Suprapubic skin (tissue), 4 donors: ENCODE results near the gene CRHR2. TPM values are rescaled to one million over a fixed set of nuclear protein-coding genes. Genes with fewer than 3 reads are reported as not detected.

Experiments used
- DNase-seq, 2 donors: peaks; one replicate each; pipeline ENCODE4 v3.0.0-alpha.2; 2019; ENCODE audit warnings: low spot score in 2 of 2
- H3K27ac ChIP-seq: fragments of 200-600 bp; sonication (generic); one replicate; pipeline ENCODE4 v1.5.1; 2019
- H3K27me3 ChIP-seq: fragments of 200-600 bp; sonication (generic); one replicate; pipeline ENCODE4 v1.5.1; 2019
- H3K36me3 ChIP-seq: fragments of 200-600 bp; sonication (generic); one replicate; pipeline ENCODE4 v1.5.1; 2019
- H3K4me1 ChIP-seq: fragments of 200-600 bp; sonication (generic); one replicate; pipeline ENCODE4 v1.5.1; 2019
- H3K4me3 ChIP-seq: fragments of 200-600 bp; sonication (generic); one replicate; pipeline ENCODE4 v1.5.1; 2019; ENCODE audit warnings: mild to moderate bottlenecking
- H3K9me3 ChIP-seq: fragments of 200-600 bp; sonication (generic); one replicate; pipeline ENCODE4 v1.5.1; 2019
- CTCF ChIP-seq, 2 donors: fragments of 200-600 bp in 1 of 2; fragments of 450-650 bp in 1 of 2; sonication (generic) in 1 of 2; IDR thresholded peaks; one replicate each; pipeline ENCODE4 v1.5.1; 2016 to 2019; ENCODE audit warnings: antibody characterized with exemption in 2 of 2, mild to moderate bottlenecking in 1 of 2, moderate library complexity in 1 of 2
- EP300 ChIP-seq: sonication (generic); formaldehyde crosslinking; IDR thresholded peaks from one replicate; pipeline ENCODE4 v1.6.1; 2017; ENCODE audit warnings: antibody characterized with exemption
- POLR2A ChIP-seq, 2 donors: fragments of 450-650 bp; IDR thresholded peaks; one replicate each; pipeline ENCODE4 v1.6.1; 2017; ENCODE audit warnings: antibody characterized with exemption in 2 of 2, mild to moderate bottlenecking in 2 of 2, moderate library complexity in 2 of 2
- POLR2AphosphoS5 ChIP-seq, 3 donors: sonication (generic); formaldehyde crosslinking; IDR thresholded peaks; one replicate each; pipeline ENCODE4 v1.6.1; 2017; ENCODE audit warnings: antibody characterized with exemption in 3 of 3
- WGBS: methylation state at CpG from one replicate; pipeline ENCODE4 v1.1.5; 2018; 5-methylcytosine and 5-hydroxymethylcytosine counted together
- total RNA-seq, 4 donors: library from RNA; depleted of rRNA; stranded (reverse); fragments of >200 nt; gene quantifications; one replicate each; pipeline ENCODE4 v1.1.0, GENCODE V29; 2016

CRHR2 gene
- total RNA-seq, 4 donors from 2014 or later: 0.55 TPM; not detected in 3

- H3K4me1 ChIP-seq: no peaks in the 10 kb centered on the region
- no peak overlapping the region for H3K27ac ChIP-seq
- WGBS: 33% methylated on average over 1 of the region's 1 CpG
- H3K4me3 ChIP-seq: no peak overlapping the region
- no peaks in the 10 kb centered on the region for H3K9me3 ChIP-seq
- DNase-seq: no peak
- peaks cover 37% of the 10 kb centered on the region for H3K27me3 ChIP-seq
- TF ChIP-seq CTCF (IDR thresholded peaks at IDR 0.05): no peak
- no peaks in the 10 kb centered on the region for H3K36me3 ChIP-seq
Measured at GRCh38 chr7:30674420-30674819, 7.8 kb downstream of the CRHR2 start.

- Histone ChIP-seq H3K27ac (no peak overlapping the region), H3K4me1 (no peaks in the 10 kb centered on the region), H3K27me3 (peaks cover 15% of the 10 kb centered on the region), H3K4me3 (no peak overlapping the region), H3K36me3 (no peaks in the 10 kb centered on the region), H3K9me3 (no peaks in the 10 kb centered on the region)
- no peak for DNase-seq
- WGBS: 5% methylated on average over 6 of the region's 6 CpGs
- TF ChIP-seq POLR2AphosphoS5 (IDR thresholded peaks at IDR 0.05): no peak
- no peak for TF ChIP-seq EP300
- no peak for TF ChIP-seq CTCF (IDR thresholded peaks at IDR 0.05)
- TF ChIP-seq POLR2A (IDR thresholded peaks at IDR 0.05): no peak
Measured at GRCh38 chr7:30671793-30672465, 10.3 kb downstream of the CRHR2 start.

- no peak for TF ChIP-seq POLR2A (IDR thresholded peaks at IDR 0.05)
- TF ChIP-seq POLR2AphosphoS5 (IDR thresholded peaks at IDR 0.05): no peak
- no peak for TF ChIP-seq EP300
- TF ChIP-seq CTCF (IDR thresholded peaks at IDR 0.05): no peak
- DNase-seq: no peak
- Histone ChIP-seq H3K9me3 (no peaks in the 10 kb centered on the region), H3K27me3 (peaks cover 6% of the 10 kb centered on the region), H3K4me1 (no peaks in the 10 kb centered on the region), H3K27ac (no peak overlapping the region), H3K4me3 (no peak overlapping the region), H3K36me3 (no peaks in the 10 kb centered on the region)
- 81% methylated on average over 4 of the region's 4 CpGs for WGBS
Measured at GRCh38 chr7:30668102-30668501, 14.2 kb downstream of the CRHR2 start.

GRCh38 chr7:30667172-30667571 lies 15.1 kb downstream of the CRHR2 start:
- Histone ChIP-seq H3K36me3 (no peaks in the 10 kb centered on the region), H3K4me1 (no peaks in the 10 kb centered on the region), H3K9me3 (no peaks in the 10 kb centered on the region), H3K27me3 (peaks cover 12% of the 10 kb centered on the region), H3K27ac (no peak overlapping the region), H3K4me3 (no peak overlapping the region)
- DNase-seq: no peak
- TF ChIP-seq POLR2A (IDR thresholded peaks at IDR 0.05) (no peak), EP300 (no peak), POLR2AphosphoS5 (IDR thresholded peaks at IDR 0.05) (no peak), CTCF (IDR thresholded peaks at IDR 0.05) (no peak)
- WGBS: 77% methylated on average over 3 of the region's 3 CpGs

- Histone ChIP-seq H3K27me3 (peaks cover 17% of the 10 kb centered on the region), H3K27ac (no peak overlapping the region), H3K4me3 (no peak overlapping the region), H3K9me3 (no peaks in the 10 kb centered on the region), H3K4me1 (no peaks in the 10 kb centered on the region), H3K36me3 (no peaks in the 10 kb centered on the region)
- DNase-seq: no peak
- TF ChIP-seq POLR2AphosphoS5 (IDR thresholded peaks at IDR 0.05) (no peak), CTCF (IDR thresholded peaks at IDR 0.05) (no peak), POLR2A (IDR thresholded peaks at IDR 0.05) (no peak), EP300 (no peak)
- 80% methylated on average over 11 of the region's 11 CpGs for WGBS
Measured at GRCh38 chr7:30665449-30665848, 16.8 kb downstream of the CRHR2 start.
